Ovary (tissue), 3 donors: ENCODE measurements around the gene MYT1.
"Not testable (repeated sequence)": the region's sequence is repeated elsewhere in the genome, so short reads cannot be mapped to it uniquely, and the experiment has no call there.

ENCODE experiments used
- POLR2A ChIP-seq: fragments of 450-650 bp; IDR thresholded peaks from one replicate; pipeline ENCODE4 v1.6.1; 2017; ENCODE audit warnings: antibody characterized with exemption, mild to moderate bottlenecking, moderate library complexity
- TF ChIP-seq, protein P1 (sequence below), 3 donors: fragments of 450-650 bp in 2 of 3; fragments of 200-600 bp in 1 of 3; IDR thresholded peaks; one replicate each; pipeline versions ENCODE4 v1.5.1 to v1.8.0; 2016 to 2022; ENCODE audit warnings: antibody characterized with exemption in 3 of 3, mild to moderate bottlenecking in 1 of 3
- donor health status: DM: no; HTN: no; CAD: no.

DNA sequence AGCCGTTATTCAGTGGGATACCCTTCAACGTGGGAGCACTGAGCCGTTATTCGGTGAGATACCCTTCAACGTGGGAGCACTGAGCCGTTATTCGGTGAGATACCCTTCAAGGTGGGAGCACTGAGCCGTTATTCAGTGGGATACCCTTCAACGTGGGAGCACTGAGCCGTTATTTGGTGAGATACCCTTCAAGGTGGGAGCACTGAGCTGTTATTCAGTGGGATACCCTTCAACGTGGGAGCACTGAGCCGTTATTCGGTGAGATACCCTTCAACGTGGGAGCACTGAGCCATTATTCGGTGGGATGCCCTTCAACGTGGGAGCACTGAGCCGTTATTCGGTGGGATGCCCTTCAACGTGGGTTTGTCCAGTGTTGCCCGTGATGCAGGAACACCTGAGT, 14.7 kb downstream of the MYT1 start:
- TF ChIP-seq, protein P1, sequence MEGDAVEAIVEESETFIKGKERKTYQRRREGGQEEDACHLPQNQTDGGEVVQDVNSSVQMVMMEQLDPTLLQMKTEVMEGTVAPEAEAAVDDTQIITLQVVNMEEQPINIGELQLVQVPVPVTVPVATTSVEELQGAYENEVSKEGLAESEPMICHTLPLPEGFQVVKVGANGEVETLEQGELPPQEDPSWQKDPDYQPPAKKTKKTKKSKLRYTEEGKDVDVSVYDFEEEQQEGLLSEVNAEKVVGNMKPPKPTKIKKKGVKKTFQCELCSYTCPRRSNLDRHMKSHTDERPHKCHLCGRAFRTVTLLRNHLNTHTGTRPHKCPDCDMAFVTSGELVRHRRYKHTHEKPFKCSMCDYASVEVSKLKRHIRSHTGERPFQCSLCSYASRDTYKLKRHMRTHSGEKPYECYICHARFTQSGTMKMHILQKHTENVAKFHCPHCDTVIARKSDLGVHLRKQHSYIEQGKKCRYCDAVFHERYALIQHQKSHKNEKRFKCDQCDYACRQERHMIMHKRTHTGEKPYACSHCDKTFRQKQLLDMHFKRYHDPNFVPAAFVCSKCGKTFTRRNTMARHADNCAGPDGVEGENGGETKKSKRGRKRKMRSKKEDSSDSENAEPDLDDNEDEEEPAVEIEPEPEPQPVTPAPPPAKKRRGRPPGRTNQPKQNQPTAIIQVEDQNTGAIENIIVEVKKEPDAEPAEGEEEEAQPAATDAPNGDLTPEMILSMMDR (IDR thresholded peaks at IDR 0.05), result not testable (repeated sequence)
- not testable (repeated sequence) for TF ChIP-seq POLR2A
